HL-60 (cell line): Measurements from ENCODE around the gene BAG3.
"Not testable (repeated sequence)": the region's sequence is repeated elsewhere in the genome, so short reads cannot be mapped to it uniquely, and the experiment has no call there.

ENCODE experiments used
- DNase-seq, 2 experiments: peaks; one replicate each; pipeline ENCODE4 v3.0.0-alpha.2; 2010 to 2020; ENCODE audit warnings: low read depth in 1 of 2, low spot score in 1 of 2
- H3K27ac ChIP-seq: fragments of 250-450 bp; sonication (Bioruptor Pico); replicated peaks from 2 replicates; pipeline ENCODE4 v1.5.1; 2020; ENCODE audit warnings: mild to moderate bottlenecking, moderate library complexity
- H3K27me3 ChIP-seq: fragments of 250-450 bp; sonication (Bioruptor Pico); 2 replicates; pipeline ENCODE4 v1.5.1; 2021; ENCODE audit warnings: mild to moderate bottlenecking, moderate library complexity; ENCODE audit not compliant: insufficient read depth, poor library complexity, severe bottlenecking
- H3K4me3 ChIP-seq: replicated peaks from 2 replicates; pipeline ENCODE4 v1.5.1; 2011; ENCODE audit warnings: mild to moderate bottlenecking, control low read depth, low read length; ENCODE audit not compliant: insufficient read depth
- GABPA ChIP-seq: IDR thresholded peaks from 2 replicates; pipeline ENCODE4 v1.6.1; 2012; ENCODE audit warnings: low read depth
- POLR2AphosphoS5 ChIP-seq: IDR thresholded peaks from 2 replicates; pipeline ENCODE4 v1.6.1; 2012; ENCODE audit warnings: low read depth
- SPI1 ChIP-seq: IDR thresholded peaks from 2 replicates; pipeline ENCODE4 v1.6.1; 2012; ENCODE audit warnings: low read depth, mild to moderate bottlenecking, borderline replicate concordance
- TF ChIP-seq, protein P1 (sequence below): IDR thresholded peaks from 2 replicates; pipeline ENCODE4 v1.6.1; 2012; ENCODE audit warnings: low read depth; ENCODE audit not compliant: insufficient replicate concordance
- TF ChIP-seq, protein P2 (sequence below): IDR thresholded peaks from one replicate; pipeline ENCODE4 v1.5.1; 2011; ENCODE audit warnings: low read length, control low read depth, inconsistent platforms; ENCODE audit not compliant: insufficient read depth

BAG3 gene

DNA sequence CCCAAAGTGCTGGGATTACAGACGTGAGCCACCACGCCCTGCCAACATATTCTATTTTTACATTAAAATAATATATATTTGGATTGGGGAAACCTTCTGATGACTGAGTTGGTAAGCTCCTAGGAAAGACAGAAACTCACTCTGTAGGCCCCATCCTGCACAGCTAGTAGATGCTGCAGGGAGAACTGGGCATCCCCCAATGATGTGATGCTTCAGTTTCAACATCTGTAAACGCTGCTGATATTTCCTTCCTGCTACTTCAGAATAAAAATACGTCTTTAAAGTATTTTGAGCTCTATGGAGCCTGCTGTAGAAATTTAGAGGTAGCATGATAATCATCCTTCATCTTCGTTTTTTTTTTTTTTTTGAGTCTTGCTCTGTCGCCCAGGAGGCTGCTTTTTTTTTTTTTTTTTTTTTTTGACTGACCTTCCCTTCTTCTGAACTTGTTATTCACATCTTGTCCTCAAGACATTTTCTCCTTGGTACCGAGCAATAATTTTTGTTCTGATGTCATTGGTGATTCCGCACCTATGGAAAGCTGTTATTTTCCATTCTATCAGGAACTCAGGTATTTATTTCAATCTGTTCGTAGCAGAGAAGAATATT lies 52.8 kb downstream of the BAG3 start:
- Histone ChIP-seq H3K4me3 (no peak overlapping the region), H3K27ac (no peak overlapping the region)
- TF ChIP-seq SPI1 (no peak), POLR2AphosphoS5 (no peak), GABPA (no peak)
- TF ChIP-seq, protein P1, sequence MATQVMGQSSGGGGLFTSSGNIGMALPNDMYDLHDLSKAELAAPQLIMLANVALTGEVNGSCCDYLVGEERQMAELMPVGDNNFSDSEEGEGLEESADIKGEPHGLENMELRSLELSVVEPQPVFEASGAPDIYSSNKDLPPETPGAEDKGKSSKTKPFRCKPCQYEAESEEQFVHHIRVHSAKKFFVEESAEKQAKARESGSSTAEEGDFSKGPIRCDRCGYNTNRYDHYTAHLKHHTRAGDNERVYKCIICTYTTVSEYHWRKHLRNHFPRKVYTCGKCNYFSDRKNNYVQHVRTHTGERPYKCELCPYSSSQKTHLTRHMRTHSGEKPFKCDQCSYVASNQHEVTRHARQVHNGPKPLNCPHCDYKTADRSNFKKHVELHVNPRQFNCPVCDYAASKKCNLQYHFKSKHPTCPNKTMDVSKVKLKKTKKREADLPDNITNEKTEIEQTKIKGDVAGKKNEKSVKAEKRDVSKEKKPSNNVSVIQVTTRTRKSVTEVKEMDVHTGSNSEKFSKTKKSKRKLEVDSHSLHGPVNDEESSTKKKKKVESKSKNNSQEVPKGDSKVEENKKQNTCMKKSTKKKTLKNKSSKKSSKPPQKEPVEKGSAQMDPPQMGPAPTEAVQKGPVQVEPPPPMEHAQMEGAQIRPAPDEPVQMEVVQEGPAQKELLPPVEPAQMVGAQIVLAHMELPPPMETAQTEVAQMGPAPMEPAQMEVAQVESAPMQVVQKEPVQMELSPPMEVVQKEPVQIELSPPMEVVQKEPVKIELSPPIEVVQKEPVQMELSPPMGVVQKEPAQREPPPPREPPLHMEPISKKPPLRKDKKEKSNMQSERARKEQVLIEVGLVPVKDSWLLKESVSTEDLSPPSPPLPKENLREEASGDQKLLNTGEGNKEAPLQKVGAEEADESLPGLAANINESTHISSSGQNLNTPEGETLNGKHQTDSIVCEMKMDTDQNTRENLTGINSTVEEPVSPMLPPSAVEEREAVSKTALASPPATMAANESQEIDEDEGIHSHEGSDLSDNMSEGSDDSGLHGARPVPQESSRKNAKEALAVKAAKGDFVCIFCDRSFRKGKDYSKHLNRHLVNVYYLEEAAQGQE: no peak
- TF ChIP-seq, protein P2, sequence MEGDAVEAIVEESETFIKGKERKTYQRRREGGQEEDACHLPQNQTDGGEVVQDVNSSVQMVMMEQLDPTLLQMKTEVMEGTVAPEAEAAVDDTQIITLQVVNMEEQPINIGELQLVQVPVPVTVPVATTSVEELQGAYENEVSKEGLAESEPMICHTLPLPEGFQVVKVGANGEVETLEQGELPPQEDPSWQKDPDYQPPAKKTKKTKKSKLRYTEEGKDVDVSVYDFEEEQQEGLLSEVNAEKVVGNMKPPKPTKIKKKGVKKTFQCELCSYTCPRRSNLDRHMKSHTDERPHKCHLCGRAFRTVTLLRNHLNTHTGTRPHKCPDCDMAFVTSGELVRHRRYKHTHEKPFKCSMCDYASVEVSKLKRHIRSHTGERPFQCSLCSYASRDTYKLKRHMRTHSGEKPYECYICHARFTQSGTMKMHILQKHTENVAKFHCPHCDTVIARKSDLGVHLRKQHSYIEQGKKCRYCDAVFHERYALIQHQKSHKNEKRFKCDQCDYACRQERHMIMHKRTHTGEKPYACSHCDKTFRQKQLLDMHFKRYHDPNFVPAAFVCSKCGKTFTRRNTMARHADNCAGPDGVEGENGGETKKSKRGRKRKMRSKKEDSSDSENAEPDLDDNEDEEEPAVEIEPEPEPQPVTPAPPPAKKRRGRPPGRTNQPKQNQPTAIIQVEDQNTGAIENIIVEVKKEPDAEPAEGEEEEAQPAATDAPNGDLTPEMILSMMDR: no peak

DNA sequence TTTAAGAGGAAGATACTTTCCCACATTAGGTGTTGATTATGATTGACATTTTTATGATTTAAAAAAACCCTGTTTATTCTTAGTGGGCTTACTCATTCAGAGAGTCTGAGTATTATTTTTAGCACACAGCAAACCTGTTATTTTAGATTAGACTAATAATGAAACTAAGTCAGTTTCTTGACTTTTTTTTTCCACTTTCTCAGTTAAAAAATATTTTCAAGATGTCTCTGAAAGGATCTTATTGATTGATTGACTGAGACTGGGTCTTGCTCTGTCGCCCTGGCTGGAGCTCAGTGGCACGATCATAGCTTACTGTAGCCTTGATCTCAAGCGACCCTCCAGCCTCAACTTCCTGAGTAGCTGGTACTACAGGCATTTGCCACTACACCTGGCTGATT lies 54.3 kb downstream of the BAG3 start:
- H3K27ac ChIP-seq: no peak overlapping the region
- H3K27me3 ChIP-seq: no peaks in the 10 kb centered on the region
- no peak overlapping the region for H3K4me3 ChIP-seq
- no peak for DNase-seq
- TF ChIP-seq POLR2AphosphoS5: no peak
- no peak for TF ChIP-seq SPI1
- TF ChIP-seq, protein P2: no peak
- no peak for TF ChIP-seq GABPA
- TF ChIP-seq, protein P1: no peak

More for the DNA sequence above, 52.8 kb downstream of the BAG3 start:
- DNase-seq: no peak
- no peaks in the 10 kb centered on the region for H3K27me3 ChIP-seq

DNA sequence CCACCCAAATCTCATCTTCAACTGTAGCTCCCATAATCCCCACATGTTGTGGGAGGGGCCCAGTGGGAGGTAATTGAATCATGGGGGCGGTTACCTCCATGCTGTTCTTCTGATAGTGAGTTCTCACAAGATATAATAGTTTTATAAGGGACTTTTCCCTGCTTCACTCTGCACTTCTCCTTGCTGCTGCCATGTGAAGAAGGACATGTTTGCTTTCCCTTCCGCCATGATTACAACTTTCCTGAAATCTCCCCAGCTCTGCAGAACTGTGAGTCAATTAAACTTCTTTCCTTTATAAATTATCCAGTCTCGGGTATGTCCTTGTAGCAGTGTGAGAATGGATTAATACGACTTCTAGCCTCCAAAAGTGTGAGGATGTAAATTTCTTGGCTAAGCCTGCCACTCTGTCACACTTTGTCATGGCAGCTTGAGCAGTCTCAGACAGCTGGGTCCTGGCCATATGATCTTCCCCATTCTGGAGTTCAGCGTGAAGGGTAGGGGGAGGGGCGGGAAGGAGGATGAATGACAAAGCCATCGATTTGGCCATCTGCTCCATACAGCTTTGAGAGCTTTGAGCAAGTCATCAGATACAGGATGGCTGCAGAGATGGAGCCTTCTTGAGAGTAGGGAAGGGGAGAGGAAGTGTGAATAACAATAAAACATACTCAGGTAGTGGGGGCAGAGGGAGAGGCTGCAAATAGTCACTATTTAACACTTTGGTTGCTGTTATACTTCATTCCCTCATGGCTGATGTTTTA lies 55.5 kb downstream of the BAG3 start:
- Histone ChIP-seq H3K27me3 (no peaks in the 10 kb centered on the region), H3K4me3 (no peak overlapping the region), H3K27ac (no peak overlapping the region)
- TF ChIP-seq POLR2AphosphoS5: no peak
- TF ChIP-seq, protein P1: no peak
- no peak for DNase-seq

DNA sequence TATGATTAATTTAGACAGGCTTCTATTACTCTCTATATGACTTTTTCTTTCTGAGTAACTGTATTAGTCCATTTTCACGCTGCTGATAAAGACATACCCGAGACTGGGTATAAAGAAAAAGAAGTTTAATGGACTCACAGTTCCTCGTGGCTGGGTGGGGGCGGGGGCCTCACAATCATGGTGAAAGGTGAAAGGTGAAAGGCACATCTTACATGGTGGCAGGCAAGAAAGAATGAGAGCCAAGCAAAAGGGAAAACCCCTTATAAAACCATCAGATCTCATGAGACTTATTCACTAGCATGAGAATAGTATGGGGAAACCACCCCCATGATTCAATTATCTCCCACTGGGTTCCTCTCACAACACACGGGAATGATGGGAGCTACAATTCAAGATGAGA lies 56.2 kb downstream of the BAG3 start:
- H3K27ac ChIP-seq, H3K27me3 ChIP-seq, H3K4me3 ChIP-seq, DNase-seq: not testable (repeated sequence)

DNA sequence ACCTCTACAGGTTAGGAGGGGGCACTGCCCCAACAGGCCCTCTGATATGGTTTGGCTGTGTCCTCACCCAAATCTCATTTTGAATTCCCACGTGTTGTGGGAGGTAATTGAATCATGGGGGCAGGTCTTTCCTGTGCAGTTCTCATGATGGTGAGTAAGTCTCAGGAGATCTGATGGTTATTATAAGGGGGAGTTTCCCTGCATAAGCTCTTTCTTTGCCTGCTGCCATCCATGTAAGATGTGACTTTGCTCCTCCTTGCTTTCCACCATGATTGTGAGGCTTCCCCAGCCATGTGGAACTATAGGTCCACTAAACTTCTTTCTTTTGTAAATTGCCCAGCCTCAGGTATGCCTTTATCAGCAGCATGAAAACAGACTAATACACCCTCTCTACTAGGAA lies 59.8 kb downstream of the BAG3 start:
- DNase-seq, H3K27me3 ChIP-seq: not testable (repeated sequence)

More for the DNA sequence above, 59.8 kb downstream of the BAG3 start:
- not testable (repeated sequence) for H3K27ac ChIP-seq, H3K4me3 ChIP-seq
